ENCODE measurements around the gene ADRB2. TPM values are rescaled to one million over a fixed set of nuclear protein-coding genes. Genes with fewer than 3 reads are reported as not detected.
"Not testable (repeated sequence)": the region's sequence is repeated elsewhere in the genome, so short reads cannot be mapped to it uniquely, and the experiment has no call there.

ADRB2 gene
- total RNA-seq, 1 experiment from 2014 or later = 1.0 TPM

- no peak for ATAC-seq
- TF ChIP-seq REST (IDR thresholded peaks at IDR 0.05; ENCODE audit: insufficient read depth in 1 of 2, low read depth in 2 of 2, low read length in 1 of 2) (no peak), SIN3A (IDR thresholded peaks at IDR 0.05; ENCODE audit: borderline replicate concordance, insufficient read depth, low read depth, low read length) (no peak), POLR2AphosphoS5 (IDR thresholded peaks at IDR 0.05; ENCODE audit: low read depth, low read length) (no peak), CTCF (IDR thresholded peaks at IDR 0.05) (no peak), TCF7L2 (IDR thresholded peaks at IDR 0.05; ENCODE audit: low read depth, low read length) (no peak)
- ChIA-PET POLR2A (no interaction called here), CTCF (no interaction called here)
- Histone ChIP-seq H3K4me3 (ENCODE audit: low read depth in 2 of 2, low read length in 2 of 2) (no peak overlapping the region), H3K36me3 (ENCODE audit: control insufficient read depth, insufficient read depth, low read length) (no peaks in the 10 kb centered on the region), H3K9me3 (ENCODE audit: control insufficient read depth, insufficient read depth, low read depth, low read length) (no peaks in the 10 kb centered on the region), H3K27me3 (ENCODE audit: control insufficient read depth, insufficient read depth, low read length) (no peaks in the 10 kb centered on the region), H3K4me1 (ENCODE audit: control insufficient read depth, insufficient read depth, low read length) (no peaks in the 10 kb centered on the region), H3K27ac (ENCODE audit: low read length) (no peak overlapping the region)
- in situ Hi-C loops (cut with HindIII; ENCODE audit: low pct_unique_long_range_greater_than_20kb, low sequenced_read_pairs) (no loop called here), intact Hi-C loops (cut with micrococcal nuclease; ENCODE audit: unreplicated experiment) (no loop called here)
- DNase-seq (ENCODE audit: low read depth, low spot score) = no peak
- BruUV-seq (replicated peaks) = no TSS peak
Measured at GRCh38 chr5:148873690-148874485, 47.5 kb downstream of the ADRB2 start.

- CTCF ChIA-PET = no interaction called here
- ATAC-seq (no peak), DNase-seq (ENCODE audit: low read depth, low spot score) (no peak)
- Histone ChIP-seq H3K4me1 (ENCODE audit: control insufficient read depth, insufficient read depth, low read length) (no peaks in the 10 kb centered on the region), H3K27me3 (ENCODE audit: control insufficient read depth, insufficient read depth, low read length) (no peaks in the 10 kb centered on the region), H3K9me3 (ENCODE audit: control insufficient read depth, insufficient read depth, low read depth, low read length) (no peaks in the 10 kb centered on the region), H3K36me3 (ENCODE audit: control insufficient read depth, insufficient read depth, low read length) (no peaks in the 10 kb centered on the region), H3K27ac (ENCODE audit: low read length) (no peak overlapping the region), H3K4me3 (ENCODE audit: low read depth in 2 of 2, low read length in 2 of 2) (no peak overlapping the region)
- in situ Hi-C loops (cut with HindIII; ENCODE audit: low pct_unique_long_range_greater_than_20kb, low sequenced_read_pairs) (no loop called here), intact Hi-C loops (cut with micrococcal nuclease; ENCODE audit: unreplicated experiment) (no loop called here)
- no TSS peak for BruUV-seq (replicated peaks)
- TF ChIP-seq SIN3A (IDR thresholded peaks at IDR 0.05; ENCODE audit: borderline replicate concordance, insufficient read depth, low read depth, low read length) (no peak), TCF7L2 (IDR thresholded peaks at IDR 0.05; ENCODE audit: low read depth, low read length) (no peak)
- POLR2A ChIA-PET = no interaction called here
Measured at GRCh38 chr5:148875205-148875875, 48.9 kb downstream of the ADRB2 start.

DNA sequence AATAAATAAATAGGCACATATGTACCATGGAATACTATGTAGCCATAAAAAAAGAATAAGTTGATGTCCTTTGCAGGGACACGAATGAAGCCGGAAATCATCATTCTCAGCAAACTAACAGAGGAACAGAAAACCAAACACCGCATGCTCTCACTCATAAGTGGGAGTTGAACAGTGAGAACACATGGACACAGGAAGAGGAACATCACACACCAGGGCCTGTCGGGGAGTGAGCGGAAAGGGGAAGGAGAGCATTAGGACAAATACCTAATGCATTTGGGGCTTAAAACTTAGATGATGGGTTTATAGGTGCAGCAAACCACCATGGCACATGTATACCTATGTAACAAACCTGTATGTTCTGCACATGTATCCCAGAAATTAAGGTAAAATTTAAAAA lies 51.0 kb downstream of the ADRB2 start:
- H3K27ac ChIP-seq (ENCODE audit: low read length); in situ Hi-C loops (cut with HindIII; ENCODE audit: low pct_unique_long_range_greater_than_20kb, low sequenced_read_pairs); CTCF ChIA-PET; H3K4me1 ChIP-seq (ENCODE audit: control insufficient read depth, insufficient read depth, low read length); H3K36me3 ChIP-seq (ENCODE audit: control insufficient read depth, insufficient read depth, low read length); POLR2A ChIA-PET; H3K27me3 ChIP-seq (ENCODE audit: control insufficient read depth, insufficient read depth, low read length); intact Hi-C loops (cut with micrococcal nuclease; ENCODE audit: unreplicated experiment); DNase-seq (ENCODE audit: low read depth, low spot score); BruUV-seq (replicated peaks); H3K9me3 ChIP-seq (ENCODE audit: control insufficient read depth, insufficient read depth, low read depth, low read length); H3K4me3 ChIP-seq (ENCODE audit: low read depth in 2 of 2, low read length in 2 of 2); ATAC-seq: not testable (repeated sequence)

Other genes starting within 250 kb of the ADRB2 start
- gene HTR4, start 172.1 kb upstream of the ADRB2 start, total RNA-seq (2021; ENCODE audit: unreplicated experiment) = not detected
- 0.33 TPM for gene SH3TC2, start 236.5 kb downstream of the ADRB2 start, total RNA-seq (2021; ENCODE audit: unreplicated experiment)

Measured in Panc1 (cell line).